BJ (cell line): ENCODE measurements around the gene ESF1. TPM values are rescaled to one million over a fixed set of nuclear protein-coding genes. Genes with fewer than 3 reads are reported as not detected.

Source experiments
- CTCF ChIA-PET: fragments of 350-600 bp; formaldehyde crosslinking; extraction: SDS; loops from one replicate; lab custom pipeline; 2021; ENCODE audit warnings: antibody characterized with exemption, inconsistent platforms; lab: Yijun Ruan, JAX
- POLR2A ChIA-PET: fragments of 300-600 bp; sonication (Branson Sonifier 250); formaldehyde crosslinking; extraction: SDS; loops from one replicate; lab custom pipeline; 2021; ENCODE audit warnings: antibody characterized with exemption; lab: Charles Lee
- DNase-seq: peaks from one replicate; pipeline ENCODE4 v3.0.0-alpha.2; 2011; ENCODE audit warnings: low read depth
- H3K27me3 ChIP-seq: 2 replicates; pipeline ENCODE4 v1.6.0; 2011; ENCODE audit warnings: low read length; ENCODE audit not compliant: control insufficient read depth, insufficient read depth
- H3K36me3 ChIP-seq: 2 replicates; pipeline ENCODE4 v1.5.1; 2011; ENCODE audit warnings: low read length; ENCODE audit not compliant: control insufficient read depth, insufficient read depth
- H3K4me3 ChIP-seq: 2 replicates; pipeline ENCODE4 v1.5.1; 2011; ENCODE audit warnings: low read depth, mild to moderate bottlenecking, control low read depth, low read length
- CTCF ChIP-seq: IDR thresholded peaks from 2 replicates; pipeline ENCODE4 v1.5.1; 2011; ENCODE audit warnings: low read depth, mild to moderate bottlenecking, control low read depth, inconsistent platforms, low read length, moderate library complexity; ENCODE audit not compliant: insufficient read depth
- polyA plus RNA-seq: library from polyadenylated mRNA; depleted of rRNA; stranded (reverse); fragments of >200 nt; gene quantifications from 2 replicates; pipeline ENCODE4 v1.2.3, GENCODE V29; 2011

Gene ESF1
- polyA plus RNA-seq, 1 experiment, result 0.76 TPM

DNA sequence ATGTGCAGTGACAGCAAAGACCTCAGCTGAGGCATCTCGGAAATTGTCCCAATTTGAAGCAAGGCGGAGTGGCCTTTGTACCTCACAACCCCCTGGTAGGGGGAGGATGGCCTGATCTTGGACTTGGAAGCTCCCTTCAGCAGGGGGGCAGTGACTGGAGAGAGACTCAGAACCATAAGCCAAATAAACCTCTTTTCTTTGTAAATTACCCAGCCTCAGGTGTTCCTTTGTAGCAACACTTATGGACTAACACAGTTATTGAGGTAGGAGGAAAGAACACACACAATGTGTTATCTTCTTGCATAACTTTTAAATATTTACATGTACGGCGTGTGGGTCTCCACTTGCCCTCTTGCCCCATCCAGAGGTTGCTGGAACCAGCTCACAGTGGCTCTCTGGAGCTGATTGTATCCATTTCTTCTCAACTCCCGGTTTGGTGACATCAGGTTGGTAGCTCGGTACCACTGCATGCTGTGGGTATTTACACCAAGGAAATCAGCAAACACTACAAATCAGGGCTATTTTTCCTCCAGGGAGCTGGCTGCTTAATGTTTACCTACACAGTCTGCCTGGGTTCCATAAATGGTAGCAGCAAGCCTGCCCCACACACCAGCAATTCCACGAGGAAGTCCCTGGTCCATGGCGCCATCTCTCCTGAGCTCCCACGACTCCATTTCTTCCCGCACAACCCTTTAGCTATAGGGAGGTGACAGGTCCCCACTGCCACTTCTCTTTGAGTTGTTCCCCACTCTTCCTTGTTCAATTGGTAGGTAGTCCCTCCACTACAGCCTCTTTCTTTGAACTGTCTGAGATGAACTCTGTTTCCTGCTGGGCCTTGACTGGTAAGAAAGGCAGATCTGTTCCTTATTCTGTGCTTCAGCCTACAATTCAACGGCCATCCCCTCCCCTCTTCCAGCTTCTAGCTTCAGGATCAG is 91.7 kb downstream of the ESF1 start:
- no peak for DNase-seq
- POLR2A ChIA-PET, result no interaction called here
- TF ChIP-seq CTCF, result no peak
- Histone ChIP-seq H3K4me3 (no peak overlapping the region), H3K27me3 (no peaks in the 10 kb centered on the region), H3K36me3 (no peaks in the 10 kb centered on the region)
- CTCF ChIA-PET, result no interaction called here

DNA sequence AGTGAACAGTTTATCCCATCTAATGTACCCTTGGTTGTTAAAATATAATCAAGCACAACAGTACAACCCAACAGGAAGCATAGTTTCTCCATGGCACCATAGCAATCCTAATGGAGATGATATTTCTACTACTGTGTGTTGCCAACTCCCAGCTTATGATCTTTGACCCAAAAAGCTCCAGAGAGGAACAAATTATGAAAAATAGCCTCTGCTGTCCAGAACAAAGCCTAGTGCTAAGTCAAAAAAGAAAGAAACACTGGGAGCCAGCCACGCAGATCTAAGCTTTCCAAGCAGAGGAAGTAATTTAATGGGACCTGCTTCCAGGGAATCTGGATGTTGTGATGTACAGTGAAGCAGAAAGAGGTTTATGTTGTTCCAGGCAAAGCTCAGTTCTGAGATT is 93.8 kb downstream of the ESF1 start:
- Histone ChIP-seq H3K36me3 (no peaks in the 10 kb centered on the region), H3K4me3 (no peak overlapping the region), H3K27me3 (no peaks in the 10 kb centered on the region)
- no peak for DNase-seq
- ChIA-PET CTCF (no interaction called here), POLR2A (no interaction called here)
- no peak for TF ChIP-seq CTCF

GRCh38 chr20:13687815-13688214 is 96.9 kb downstream of the ESF1 start:
- CTCF ChIA-PET, result no interaction called here
- no peaks in the 10 kb centered on the region; the same call in 1 of the 2 replicates for H3K27me3 ChIP-seq
- no peak overlapping the region for H3K4me3 ChIP-seq
- TF ChIP-seq CTCF, result no peak
- no peaks in the 10 kb centered on the region for H3K36me3 ChIP-seq
- no peak for DNase-seq
- POLR2A ChIA-PET, result interaction anchor here (0.5 kb wide), 1 partner anchor 28 kb away, joined by 3 read pairs; no protein-coding TSS in a partner anchor

DNA sequence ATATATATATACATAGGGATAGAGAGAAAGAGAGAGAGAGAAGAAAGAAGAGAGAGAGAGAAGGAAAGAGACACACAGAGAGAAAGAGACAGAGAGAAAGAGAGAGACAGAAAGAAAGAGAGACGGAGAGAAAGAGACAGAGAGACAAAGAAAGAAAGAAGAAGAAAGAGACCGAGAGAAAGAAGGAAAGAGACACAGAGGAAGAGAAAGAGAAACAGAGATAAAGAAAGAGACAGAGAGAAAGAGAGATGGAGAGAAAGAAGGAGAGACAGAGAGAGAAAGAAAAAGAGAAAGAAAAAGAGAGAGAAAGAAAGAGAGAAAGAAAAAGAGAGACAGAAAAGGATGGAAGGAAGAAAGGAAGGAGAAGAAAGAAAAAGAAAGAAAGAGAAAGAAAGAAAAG is 99.1 kb downstream of the ESF1 start:
- no peak for DNase-seq
- no peaks in the 10 kb centered on the region; the same call in 1 of the 2 replicates for H3K27me3 ChIP-seq
- H3K4me3 ChIP-seq, result no peak overlapping the region
- CTCF ChIA-PET, result no interaction called here
- no peaks in the 10 kb centered on the region for H3K36me3 ChIP-seq
- TF ChIP-seq CTCF, result no peak
- POLR2A ChIA-PET, result no interaction called here

DNA sequence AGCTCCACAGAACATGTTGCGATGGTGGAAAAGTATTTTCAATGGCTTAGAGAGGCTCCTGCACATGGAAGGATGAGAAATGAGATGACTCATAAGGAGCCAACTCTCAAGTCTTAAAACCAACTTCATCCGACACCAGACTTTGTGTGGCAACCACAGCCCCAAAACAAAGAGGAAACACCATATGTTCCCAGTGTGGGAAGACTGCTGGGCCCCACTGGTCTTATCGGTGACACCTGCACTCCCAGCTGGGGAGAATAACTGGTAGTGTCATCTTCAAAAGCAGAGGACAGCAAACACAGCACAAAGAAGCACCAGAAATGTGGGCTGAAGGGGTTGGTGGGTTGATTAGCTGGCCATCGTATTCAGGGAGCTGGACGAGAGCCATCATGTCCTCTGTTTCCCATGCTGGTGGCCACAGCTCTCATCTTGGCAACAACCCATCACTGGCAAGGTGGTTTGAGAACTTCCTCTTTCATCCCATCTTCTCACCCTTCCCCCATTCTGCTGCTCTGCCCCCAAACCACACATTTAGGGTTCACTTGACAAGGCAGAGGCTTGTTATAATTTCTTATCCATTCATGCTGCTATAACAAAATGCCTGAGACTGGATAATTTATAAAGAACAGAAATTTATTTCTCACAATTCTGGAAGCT is 100.0 kb downstream of the ESF1 start:
- CTCF ChIA-PET, result no interaction called here
- no peaks in the 10 kb centered on the region; the same call in 1 of the 2 replicates for H3K27me3 ChIP-seq
- no peaks in the 10 kb centered on the region for H3K36me3 ChIP-seq
- no peak for DNase-seq
- no peak overlapping the region for H3K4me3 ChIP-seq
- POLR2A ChIA-PET, result no interaction called here
- TF ChIP-seq CTCF, result no peak
